ENCODE results near the gene RIMS1. TPM values are rescaled to one million over a fixed set of nuclear protein-coding genes. Genes with fewer than 3 reads are reported as not detected.

Gene RIMS1
- total and polyA plus RNA-seq, 9 of the 15 experiments (the other 6 are each of a cell fraction or from before 2014, with no cell fraction given) = not detected

DNA sequence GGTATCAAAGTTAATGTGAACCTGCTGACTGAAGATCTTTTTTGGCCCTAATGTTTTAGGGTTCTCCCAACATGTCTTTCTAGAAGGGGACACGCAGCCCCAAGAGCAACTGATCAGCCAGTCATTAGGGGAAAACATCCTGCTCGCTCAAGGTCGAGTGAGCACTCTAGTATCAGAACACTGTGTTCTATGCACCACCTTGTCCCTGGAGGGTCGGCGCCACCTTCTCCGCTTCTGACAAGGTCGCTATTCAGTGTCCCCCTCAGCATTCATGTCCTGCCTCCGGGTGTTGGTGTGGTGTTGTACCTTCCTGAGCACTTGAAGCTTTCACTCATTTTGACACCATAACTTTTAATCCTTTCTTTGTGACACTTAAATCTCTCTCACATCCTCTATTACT lies 404.3 kb downstream of the RIMS1 start:
- DNase-seq (ENCODE audit: extremely low read depth in 1 of 4, low spot score in 3 of 4) = no peak
- POLR2A ChIA-PET = no interaction called here
- no peaks in the 10 kb centered on the region for H3K27me3 ChIP-seq (ENCODE audit: control insufficient read depth in 2 of 2, insufficient read depth in 2 of 2, low read length in 2 of 2)
- no peak overlapping the region for H3K4me2 ChIP-seq (ENCODE audit: insufficient read depth, low read length)
- intact Hi-C loops (cut with micrococcal nuclease) (no loop called here), in situ Hi-C loops (cut with MboI) (no loop called here)
- TF ChIP-seq MED1 (CRISPR knock-in tag; IDR thresholded peaks at IDR 0.05; ENCODE audit: borderline replicate concordance) (no peak), MYNN (IDR thresholded peaks at IDR 0.05) (no peak), MYNN (CRISPR knock-in tag; IDR thresholded peaks at IDR 0.05) (no peak), HNRNPH1 (optimal IDR thresholded peaks at IDR 0.05; ENCODE audit: low read depth, low read length) (no peak), PRMT5 (CRISPR knock-in tag; IDR thresholded peaks at IDR 0.05) (no peak)
- WGBS (ENCODE audit: insufficient coverage, low coverage, missing lambda C conversion rate) = 0% methylated on average over 8 of the region's 8 CpGs
- no TSS peak for BruUV-seq (replicated peaks)
- no peaks in the 10 kb centered on the region for H3K4me1 ChIP-seq (replicated peaks in 1 of 2; ENCODE audit: control insufficient read depth in 2 of 2, insufficient read depth in 2 of 2, low read length in 2 of 2)
- H3K9ac ChIP-seq (ENCODE audit: insufficient read depth in 1 of 2, low read depth in 2 of 2, low read length in 2 of 2) = no peak overlapping the region
- no peak for ATAC-seq
- CTCF ChIA-PET (ENCODE audit: low intra/inter-chr PET ratio) = no interaction called here
- H4K20me1 ChIP-seq (replicated peaks; ENCODE audit: control insufficient read depth, insufficient read depth, low read length) = no peaks in the 10 kb centered on the region
- H3K9me3 ChIP-seq (replicated peaks; ENCODE audit: control insufficient read depth, insufficient read depth, low read depth, low read length) = no peaks in the 10 kb centered on the region
- no peak overlapping the region for H2AFZ ChIP-seq (ENCODE audit: low read depth, low read length)
- no peaks in the 10 kb centered on the region for H3K36me3 ChIP-seq (ENCODE audit: control insufficient read depth, insufficient read depth, low read length)
- H3K27ac ChIP-seq (ENCODE audit: extremely low read depth, low read depth, low read length) = no peak overlapping the region
- no peak overlapping the region for H3K4me3 ChIP-seq
- H3K79me2 ChIP-seq (ENCODE audit: control insufficient read depth, insufficient read depth, low read length) = no peaks in the 10 kb centered on the region
- no peaks in the 10 kb centered on the region for H3K9me1 ChIP-seq (ENCODE audit: control insufficient read depth, insufficient read depth, low read length)
- no peak for FAIRE-seq

DNA sequence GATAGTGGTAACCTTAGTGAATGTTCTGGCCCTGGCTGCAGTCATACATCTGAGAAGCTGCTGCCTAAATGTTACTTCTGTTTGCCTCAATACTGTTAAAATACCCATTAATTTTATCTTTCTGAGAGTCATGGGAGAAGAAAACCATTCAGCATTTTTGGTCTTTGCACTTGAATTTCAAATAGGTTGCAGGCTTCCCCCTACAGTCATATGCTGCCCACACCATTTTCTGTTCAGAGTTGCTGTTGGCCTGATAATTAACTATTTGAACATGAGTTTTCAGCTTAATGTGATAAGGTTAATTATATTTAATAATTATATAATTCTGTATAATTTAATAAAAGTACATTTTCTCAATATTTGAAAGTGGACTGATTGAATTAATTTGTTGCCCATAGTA lies 410.0 kb downstream of the RIMS1 start:
- H3K36me3 ChIP-seq (ENCODE audit: control insufficient read depth, insufficient read depth, low read length) = no peaks in the 10 kb centered on the region
- H2AFZ ChIP-seq (ENCODE audit: low read depth, low read length) = no peak overlapping the region
- no peaks in the 10 kb centered on the region for H3K27me3 ChIP-seq (ENCODE audit: control insufficient read depth in 2 of 2, insufficient read depth in 2 of 2, low read length in 2 of 2)
- H3K9me3 ChIP-seq (replicated peaks; ENCODE audit: control insufficient read depth, insufficient read depth, low read depth, low read length) = no peaks in the 10 kb centered on the region
- no peak overlapping the region for H3K4me3 ChIP-seq
- ATAC-seq (no peak), DNase-seq (ENCODE audit: extremely low read depth in 1 of 4, low spot score in 3 of 4) (no peak), FAIRE-seq (no peak)
- no peaks in the 10 kb centered on the region for H4K20me1 ChIP-seq (replicated peaks; ENCODE audit: control insufficient read depth, insufficient read depth, low read length)
- H3K79me2 ChIP-seq (ENCODE audit: control insufficient read depth, insufficient read depth, low read length) = no peaks in the 10 kb centered on the region
- no peak overlapping the region for H3K9ac ChIP-seq (ENCODE audit: insufficient read depth in 1 of 2, low read depth in 2 of 2, low read length in 2 of 2)
- POLR2A ChIA-PET = no interaction called here
- CTCF ChIA-PET (ENCODE audit: low intra/inter-chr PET ratio) = no interaction called here
- H3K4me1 ChIP-seq (replicated peaks in 1 of 2; ENCODE audit: control insufficient read depth in 2 of 2, insufficient read depth in 2 of 2, low read length in 2 of 2) = no peaks in the 10 kb centered on the region
- no TSS peak for BruUV-seq (replicated peaks)
- intact Hi-C loops (cut with micrococcal nuclease) (no loop called here), in situ Hi-C loops (cut with MboI) (no loop called here)
- no peak overlapping the region for H3K27ac ChIP-seq (ENCODE audit: extremely low read depth, low read depth, low read length)
- no peaks in the 10 kb centered on the region for H3K9me1 ChIP-seq (ENCODE audit: control insufficient read depth, insufficient read depth, low read length)
- H3K4me2 ChIP-seq (ENCODE audit: insufficient read depth, low read length) = no peak overlapping the region
- no peak for TF ChIP-seq CTBP1 (IDR thresholded peaks at IDR 0.05; ENCODE audit: borderline replicate concordance)
- TF ChIP-seq POLR3A (IDR thresholded peaks at IDR 0.05; ENCODE audit: borderline replicate concordance, extremely low read depth, insufficient read depth, insufficient read length) = no peak
- no peak for TF ChIP-seq NCOA2 (IDR thresholded peaks at IDR 0.05; ENCODE audit: partially characterized antibody in 2 of 2)
- TF ChIP-seq, protein P1, sequence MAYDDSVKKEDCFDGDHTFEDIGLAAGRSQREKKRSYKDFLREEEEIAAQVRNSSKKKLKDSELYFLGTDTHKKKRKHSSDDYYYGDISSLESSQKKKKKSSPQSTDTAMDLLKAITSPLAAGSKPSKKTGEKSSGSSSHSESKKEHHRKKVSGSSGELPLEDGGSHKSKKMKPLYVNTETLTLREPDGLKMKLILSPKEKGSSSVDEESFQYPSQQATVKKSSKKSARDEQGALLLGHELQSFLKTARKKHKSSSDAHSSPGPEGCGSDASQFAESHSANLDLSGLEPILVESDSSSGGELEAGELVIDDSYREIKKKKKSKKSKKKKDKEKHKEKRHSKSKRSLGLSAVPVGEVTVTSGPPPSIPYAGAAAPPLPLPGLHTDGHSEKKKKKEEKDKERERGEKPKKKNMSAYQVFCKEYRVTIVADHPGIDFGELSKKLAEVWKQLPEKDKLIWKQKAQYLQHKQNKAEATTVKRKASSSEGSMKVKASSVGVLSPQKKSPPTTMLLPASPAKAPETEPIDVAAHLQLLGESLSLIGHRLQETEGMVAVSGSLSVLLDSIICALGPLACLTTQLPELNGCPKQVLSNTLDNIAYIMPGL (CRISPR knock-in tag; IDR thresholded peaks at IDR 0.05) = no peak
- no peak for TF ChIP-seq ZNF561 (CRISPR knock-in tag; conservative IDR thresholded peaks at IDR 0.05)
- TF ChIP-seq ZNF124 (CRISPR knock-in tag; IDR thresholded peaks at IDR 0.05) = no peak
- TF ChIP-seq ZZZ3 (IDR thresholded peaks at IDR 0.05) = no peak
- TF ChIP-seq, protein P2, sequence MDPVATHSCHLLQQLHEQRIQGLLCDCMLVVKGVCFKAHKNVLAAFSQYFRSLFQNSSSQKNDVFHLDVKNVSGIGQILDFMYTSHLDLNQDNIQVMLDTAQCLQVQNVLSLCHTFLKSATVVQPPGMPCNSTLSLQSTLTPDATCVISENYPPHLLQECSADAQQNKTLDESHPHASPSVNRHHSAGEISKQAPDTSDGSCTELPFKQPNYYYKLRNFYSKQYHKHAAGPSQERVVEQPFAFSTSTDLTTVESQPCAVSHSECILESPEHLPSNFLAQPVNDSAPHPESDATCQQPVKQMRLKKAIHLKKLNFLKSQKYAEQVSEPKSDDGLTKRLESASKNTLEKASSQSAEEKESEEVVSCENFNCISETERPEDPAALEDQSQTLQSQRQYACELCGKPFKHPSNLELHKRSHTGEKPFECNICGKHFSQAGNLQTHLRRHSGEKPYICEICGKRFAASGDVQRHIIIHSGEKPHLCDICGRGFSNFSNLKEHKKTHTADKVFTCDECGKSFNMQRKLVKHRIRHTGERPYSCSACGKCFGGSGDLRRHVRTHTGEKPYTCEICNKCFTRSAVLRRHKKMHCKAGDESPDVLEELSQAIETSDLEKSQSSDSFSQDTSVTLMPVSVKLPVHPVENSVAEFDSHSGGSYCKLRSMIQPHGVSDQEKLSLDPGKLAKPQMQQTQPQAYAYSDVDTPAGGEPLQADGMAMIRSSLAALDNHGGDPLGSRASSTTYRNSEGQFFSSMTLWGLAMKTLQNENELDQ (CRISPR knock-in tag; IDR thresholded peaks at IDR 0.05; ENCODE audit: borderline replicate concordance) = no peak
- TF ChIP-seq BMI1 (IDR thresholded peaks at IDR 0.05; ENCODE audit: low read length) = no peak
- no peak for TF ChIP-seq STAT5B (CRISPR knock-in tag; IDR thresholded peaks at IDR 0.05)
- TF ChIP-seq KAT7 (CRISPR knock-in tag; IDR thresholded peaks at IDR 0.05; ENCODE audit: borderline replicate concordance) = no peak
